NB4 (cell line): ENCODE results near the gene FHDC1.

Experiments
- DNase-seq: peaks from one replicate; pipeline ENCODE4 v3.0.0; 2010; ENCODE audit warnings: low read depth
- H3K4me3 ChIP-seq: one replicate; pipeline ENCODE4 v1.5.1; 2011; ENCODE audit warnings: mild to moderate bottlenecking, low read depth, low read length, moderate library complexity
- MYC ChIP-seq: IDR thresholded peaks from 2 replicates; pipeline ENCODE4 v1.6.1; 2011; ENCODE audit warnings: low read depth, low read length
- POLR2A ChIP-seq: IDR thresholded peaks from 2 replicates; pipeline ENCODE4 v1.6.1; 2011; ENCODE audit warnings: mild to moderate bottlenecking; ENCODE audit not compliant: insufficient read length; ENCODE audit errors: extremely low read depth
- TF ChIP-seq, protein P1 (sequence below): IDR thresholded peaks from 2 replicates; pipeline ENCODE4 v1.6.1; 2011; ENCODE audit warnings: low read depth, low read length
- TF ChIP-seq, protein P2 (sequence below): IDR thresholded peaks from one replicate; pipeline ENCODE4 v1.5.1; 2012; ENCODE audit warnings: low read depth, low read length

FHDC1 gene

DNA sequence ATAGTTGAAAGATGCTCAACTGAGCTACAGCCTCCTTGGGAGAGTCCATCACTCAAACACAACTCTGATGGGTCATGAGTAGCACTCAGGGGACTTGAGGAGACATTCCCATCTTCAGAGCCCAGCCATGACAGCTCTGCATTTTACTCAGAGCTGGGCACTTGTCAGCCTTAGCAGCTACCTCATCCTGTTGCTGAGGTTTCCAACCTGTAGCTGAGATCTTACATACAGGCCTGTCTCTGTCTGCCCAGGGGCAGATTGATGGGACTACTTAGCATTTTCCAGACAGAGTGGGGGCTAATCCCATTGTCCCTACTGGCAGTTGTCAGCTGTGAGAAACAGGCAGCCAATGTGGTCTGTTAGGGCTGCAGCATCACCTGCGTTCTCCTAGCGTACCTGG, 3.5 kb downstream of the FHDC1 start:
- TF ChIP-seq, protein P1, sequence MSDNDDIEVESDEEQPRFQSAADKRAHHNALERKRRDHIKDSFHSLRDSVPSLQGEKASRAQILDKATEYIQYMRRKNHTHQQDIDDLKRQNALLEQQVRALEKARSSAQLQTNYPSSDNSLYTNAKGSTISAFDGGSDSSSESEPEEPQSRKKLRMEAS, result no peak
- TF ChIP-seq, protein P2, sequence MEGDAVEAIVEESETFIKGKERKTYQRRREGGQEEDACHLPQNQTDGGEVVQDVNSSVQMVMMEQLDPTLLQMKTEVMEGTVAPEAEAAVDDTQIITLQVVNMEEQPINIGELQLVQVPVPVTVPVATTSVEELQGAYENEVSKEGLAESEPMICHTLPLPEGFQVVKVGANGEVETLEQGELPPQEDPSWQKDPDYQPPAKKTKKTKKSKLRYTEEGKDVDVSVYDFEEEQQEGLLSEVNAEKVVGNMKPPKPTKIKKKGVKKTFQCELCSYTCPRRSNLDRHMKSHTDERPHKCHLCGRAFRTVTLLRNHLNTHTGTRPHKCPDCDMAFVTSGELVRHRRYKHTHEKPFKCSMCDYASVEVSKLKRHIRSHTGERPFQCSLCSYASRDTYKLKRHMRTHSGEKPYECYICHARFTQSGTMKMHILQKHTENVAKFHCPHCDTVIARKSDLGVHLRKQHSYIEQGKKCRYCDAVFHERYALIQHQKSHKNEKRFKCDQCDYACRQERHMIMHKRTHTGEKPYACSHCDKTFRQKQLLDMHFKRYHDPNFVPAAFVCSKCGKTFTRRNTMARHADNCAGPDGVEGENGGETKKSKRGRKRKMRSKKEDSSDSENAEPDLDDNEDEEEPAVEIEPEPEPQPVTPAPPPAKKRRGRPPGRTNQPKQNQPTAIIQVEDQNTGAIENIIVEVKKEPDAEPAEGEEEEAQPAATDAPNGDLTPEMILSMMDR, result no peak
- TF ChIP-seq MYC (no peak), POLR2A (no peak)
- no peak overlapping the region for H3K4me3 ChIP-seq
- no peak for DNase-seq

DNA sequence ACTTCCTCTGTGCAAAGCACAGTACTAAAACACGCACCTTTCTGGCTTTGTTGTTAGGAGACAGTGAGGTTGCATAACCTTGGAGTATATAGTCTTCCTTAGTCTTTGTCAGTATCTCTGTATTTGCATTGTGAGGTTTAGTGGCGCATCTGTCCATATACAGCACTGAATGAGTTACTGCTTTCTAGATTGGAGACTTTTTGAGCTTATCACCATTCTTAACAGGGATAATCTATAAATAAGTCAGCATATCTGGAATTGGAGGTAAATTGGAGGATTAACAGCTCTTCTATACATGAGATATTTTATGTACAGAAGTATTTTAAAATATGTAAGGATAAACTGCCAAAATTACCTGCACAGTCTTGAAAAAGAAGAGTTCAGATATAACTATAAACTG, 4.3 kb downstream of the FHDC1 start:
- TF ChIP-seq, protein P2, result no peak
- TF ChIP-seq, protein P1, result no peak
- TF ChIP-seq MYC (no peak), POLR2A (no peak)
- no peak for DNase-seq
- H3K4me3 ChIP-seq, result no peak overlapping the region

DNA sequence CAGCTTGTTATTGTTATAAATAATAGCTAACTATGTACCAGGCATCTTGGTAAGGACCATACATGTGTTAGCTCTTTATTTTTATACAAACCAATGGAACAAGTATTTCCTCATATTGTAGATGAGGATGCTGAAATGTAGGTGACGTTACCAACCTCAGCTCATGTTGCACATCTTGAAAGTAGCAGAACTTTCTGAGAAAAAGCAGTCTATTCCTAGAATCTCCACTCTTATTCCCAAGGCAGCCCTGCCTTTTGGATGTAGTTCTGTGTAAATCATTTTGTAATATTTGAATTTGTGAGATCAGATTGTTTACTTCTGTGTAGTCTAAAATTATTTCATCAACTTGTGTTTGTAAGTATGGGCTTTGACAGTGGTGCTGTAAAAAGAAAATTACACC, 5.3 kb downstream of the FHDC1 start:
- TF ChIP-seq, protein P1, result no peak
- TF ChIP-seq POLR2A, result no peak
- no peak for TF ChIP-seq MYC
- TF ChIP-seq, protein P2, result no peak
- no peak for DNase-seq
- no peak overlapping the region for H3K4me3 ChIP-seq

DNA sequence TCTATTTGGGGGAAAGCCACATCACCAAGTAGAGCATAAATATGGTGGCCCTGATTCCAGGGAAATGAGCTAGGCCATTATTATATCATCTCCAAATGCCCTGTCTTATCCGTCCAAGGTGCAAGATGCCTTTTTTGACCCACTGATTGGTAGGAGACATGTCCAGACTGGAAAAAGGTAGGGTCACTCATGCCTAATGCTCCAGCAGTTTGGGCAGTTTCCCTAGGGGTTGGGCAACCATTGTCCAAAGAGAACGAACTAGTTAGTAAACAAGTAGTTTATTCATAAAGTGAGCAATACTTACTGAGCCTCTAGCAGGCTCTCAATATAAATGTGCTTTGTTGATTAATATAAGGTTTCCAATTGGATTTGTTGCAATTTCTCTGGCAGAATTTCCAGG, 6.2 kb downstream of the FHDC1 start:
- DNase-seq, result no peak
- TF ChIP-seq, protein P2, result no peak
- TF ChIP-seq POLR2A (no peak), MYC (no peak)
- TF ChIP-seq, protein P1, result no peak
- no peak overlapping the region for H3K4me3 ChIP-seq

DNA sequence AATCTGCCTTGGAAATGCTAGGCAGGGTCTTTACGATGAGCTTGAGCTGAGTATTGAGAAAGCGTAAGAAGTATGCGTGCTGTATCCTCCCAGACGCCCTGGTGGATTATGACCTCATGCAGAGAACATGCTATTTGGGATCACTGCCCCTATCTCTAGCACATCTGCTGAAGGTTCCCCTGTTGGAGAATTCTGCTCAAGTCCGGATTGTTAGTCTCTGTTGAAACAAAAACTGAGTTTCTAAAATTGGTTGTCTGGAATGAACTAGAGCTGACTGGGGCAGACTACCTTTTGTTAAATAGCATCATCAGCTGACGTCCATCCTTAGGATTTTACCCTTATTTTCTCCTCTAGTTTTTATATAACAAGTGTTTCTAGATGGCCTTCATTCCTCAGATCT, 7.5 kb downstream of the FHDC1 start:
- H3K4me3 ChIP-seq, result no peak overlapping the region
- TF ChIP-seq MYC (no peak), POLR2A (no peak)
- TF ChIP-seq, protein P1, result no peak
- no peak for DNase-seq

DNA sequence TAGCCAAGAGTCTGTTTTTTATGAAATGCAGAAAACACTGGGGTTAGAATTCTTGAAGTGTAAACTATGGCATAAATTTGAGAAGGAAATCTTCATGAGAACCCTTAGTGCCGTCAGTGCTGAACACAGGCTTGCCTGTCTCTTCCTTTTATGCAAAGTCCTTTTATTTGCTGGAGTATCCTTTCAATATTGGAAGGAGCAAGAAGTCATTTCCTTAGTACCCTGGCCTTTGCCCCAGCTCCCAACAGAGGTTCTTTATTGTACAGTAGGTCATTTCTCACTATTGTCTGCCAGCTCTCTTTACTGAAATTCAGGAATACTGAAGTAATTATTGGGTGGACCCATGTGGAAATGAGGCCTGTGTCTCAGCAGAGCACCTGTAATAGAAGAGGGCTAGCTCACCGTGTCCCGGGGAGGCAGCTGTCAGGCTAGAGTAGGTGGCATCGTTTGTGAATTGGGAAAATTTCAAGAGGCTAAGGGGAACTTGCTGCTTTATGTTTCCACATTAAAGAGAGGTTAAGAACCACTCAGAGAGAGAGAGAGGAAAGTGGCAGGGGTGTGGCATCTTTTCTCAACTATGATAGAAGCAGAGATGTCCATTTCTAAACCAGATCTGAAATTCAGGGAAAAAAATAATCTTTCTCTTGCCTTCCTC, 8.7 kb downstream of the FHDC1 start:
- no peak overlapping the region for H3K4me3 ChIP-seq

More for the DNA sequence above, 8.7 kb downstream of the FHDC1 start:
- TF ChIP-seq MYC (no peak), POLR2A (no peak)
- TF ChIP-seq, protein P1, result no peak
- TF ChIP-seq, protein P2, result no peak
- no peak for DNase-seq
